ENCODE measurements around the gene APOBEC3B.
A peak's percentile ranks its signal among the peaks of the same experiment; 100 is the strongest.

APOBEC3B gene

DNA sequence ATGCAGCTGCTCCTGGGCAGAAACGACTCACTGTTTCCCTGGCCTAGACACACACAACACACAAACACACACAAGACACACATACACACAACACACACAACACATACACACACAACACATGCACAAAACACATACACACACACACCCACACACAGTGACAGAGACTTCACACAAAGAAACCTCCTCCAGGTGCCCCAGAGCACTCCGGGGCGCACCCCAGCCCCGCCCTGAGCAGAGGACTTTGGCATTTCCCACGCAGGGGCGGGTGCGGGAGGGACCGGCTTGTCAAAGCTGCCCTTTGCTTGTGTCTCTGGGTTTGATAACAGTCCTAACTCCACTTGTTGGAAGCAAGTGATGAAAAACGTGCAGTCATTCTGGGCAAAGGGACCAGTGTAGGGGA is 18.3 kb upstream of the APOBEC3B start:
- peaks cover 11% of the 10 kb centered on the region for H3K27me3 Mint-ChIP-seq (ENCODE audit: low read depth, poor library complexity)
- peak overlapping the region; percentile 1 for H3K4me3 Mint-ChIP-seq
- no peaks in the 10 kb centered on the region for H3K36me3 Mint-ChIP-seq (ENCODE audit: low read depth)
- H3K27ac Mint-ChIP-seq: no peak overlapping the region
- no peaks in the 10 kb centered on the region for H3K9me3 Mint-ChIP-seq
- DNase-seq: no peak
- peaks cover 38% of the 10 kb centered on the region for H3K4me1 Mint-ChIP-seq
- TF ChIP-seq, protein P1, sequence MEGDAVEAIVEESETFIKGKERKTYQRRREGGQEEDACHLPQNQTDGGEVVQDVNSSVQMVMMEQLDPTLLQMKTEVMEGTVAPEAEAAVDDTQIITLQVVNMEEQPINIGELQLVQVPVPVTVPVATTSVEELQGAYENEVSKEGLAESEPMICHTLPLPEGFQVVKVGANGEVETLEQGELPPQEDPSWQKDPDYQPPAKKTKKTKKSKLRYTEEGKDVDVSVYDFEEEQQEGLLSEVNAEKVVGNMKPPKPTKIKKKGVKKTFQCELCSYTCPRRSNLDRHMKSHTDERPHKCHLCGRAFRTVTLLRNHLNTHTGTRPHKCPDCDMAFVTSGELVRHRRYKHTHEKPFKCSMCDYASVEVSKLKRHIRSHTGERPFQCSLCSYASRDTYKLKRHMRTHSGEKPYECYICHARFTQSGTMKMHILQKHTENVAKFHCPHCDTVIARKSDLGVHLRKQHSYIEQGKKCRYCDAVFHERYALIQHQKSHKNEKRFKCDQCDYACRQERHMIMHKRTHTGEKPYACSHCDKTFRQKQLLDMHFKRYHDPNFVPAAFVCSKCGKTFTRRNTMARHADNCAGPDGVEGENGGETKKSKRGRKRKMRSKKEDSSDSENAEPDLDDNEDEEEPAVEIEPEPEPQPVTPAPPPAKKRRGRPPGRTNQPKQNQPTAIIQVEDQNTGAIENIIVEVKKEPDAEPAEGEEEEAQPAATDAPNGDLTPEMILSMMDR (IDR thresholded peaks at IDR 0.05): no peak

DNA sequence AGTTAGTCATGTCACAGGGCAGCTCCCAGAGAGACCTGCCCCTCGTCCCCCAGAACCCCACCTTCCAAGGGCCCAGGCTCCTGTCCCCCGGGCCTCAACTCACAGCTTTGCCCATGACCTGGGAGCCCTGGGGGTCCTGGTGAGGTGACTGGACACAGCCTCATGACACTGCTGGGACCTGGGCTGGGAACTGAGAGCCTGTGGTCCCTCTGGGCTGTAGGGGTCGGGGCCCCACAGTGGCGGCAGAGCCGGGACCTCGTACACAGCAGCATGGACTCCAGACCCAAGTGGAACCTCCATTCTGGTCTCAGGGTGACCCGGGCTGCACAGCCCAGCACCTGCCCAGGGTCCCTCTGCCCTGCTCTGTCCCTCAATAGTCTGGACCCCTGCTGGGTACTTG is 17.8 kb upstream of the APOBEC3B start:
- Mint-ChIP-seq H3K27me3 (ENCODE audit: low read depth, poor library complexity) (peaks cover 10% of the 10 kb centered on the region), H3K4me3 (no peak overlapping the region), H3K36me3 (ENCODE audit: low read depth) (no peaks in the 10 kb centered on the region), H3K9me3 (no peaks in the 10 kb centered on the region), H3K27ac (no peak overlapping the region), H3K4me1 (peaks cover 42% of the 10 kb centered on the region)
- TF ChIP-seq, protein P1 (IDR thresholded peaks at IDR 0.05): no peak
- no peak for DNase-seq

DNA sequence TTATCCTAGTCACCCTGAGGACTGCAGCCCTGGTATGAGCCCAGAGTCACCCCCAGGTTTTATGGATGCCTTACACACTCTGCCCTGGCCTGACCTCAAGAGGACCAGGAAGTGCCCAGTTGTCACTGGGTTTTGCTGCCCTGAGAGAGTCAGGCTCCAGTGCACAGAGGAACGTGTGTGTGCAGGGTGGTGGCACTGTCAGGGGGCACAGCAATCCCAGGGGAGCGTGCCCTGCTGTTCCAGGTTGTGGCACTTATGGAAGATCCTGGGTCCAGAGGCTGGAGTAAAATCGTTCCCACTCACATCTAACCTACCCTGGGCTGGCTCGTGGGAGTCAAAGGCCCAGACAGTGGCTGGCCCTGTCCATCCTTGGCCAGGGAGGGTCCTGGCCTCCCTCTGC is 17.2 kb upstream of the APOBEC3B start:
- H3K4me3 Mint-ChIP-seq: no peak overlapping the region
- no peaks in the 10 kb centered on the region for H3K36me3 Mint-ChIP-seq (ENCODE audit: low read depth)
- peaks cover 42% of the 10 kb centered on the region for H3K4me1 Mint-ChIP-seq
- no peaks in the 10 kb centered on the region for H3K9me3 Mint-ChIP-seq
- TF ChIP-seq, protein P1 (IDR thresholded peaks at IDR 0.05): no peak
- peaks cover 17% of the 10 kb centered on the region for H3K27me3 Mint-ChIP-seq (ENCODE audit: low read depth, poor library complexity)
- H3K27ac Mint-ChIP-seq: no peak overlapping the region
- no peak for DNase-seq

DNA sequence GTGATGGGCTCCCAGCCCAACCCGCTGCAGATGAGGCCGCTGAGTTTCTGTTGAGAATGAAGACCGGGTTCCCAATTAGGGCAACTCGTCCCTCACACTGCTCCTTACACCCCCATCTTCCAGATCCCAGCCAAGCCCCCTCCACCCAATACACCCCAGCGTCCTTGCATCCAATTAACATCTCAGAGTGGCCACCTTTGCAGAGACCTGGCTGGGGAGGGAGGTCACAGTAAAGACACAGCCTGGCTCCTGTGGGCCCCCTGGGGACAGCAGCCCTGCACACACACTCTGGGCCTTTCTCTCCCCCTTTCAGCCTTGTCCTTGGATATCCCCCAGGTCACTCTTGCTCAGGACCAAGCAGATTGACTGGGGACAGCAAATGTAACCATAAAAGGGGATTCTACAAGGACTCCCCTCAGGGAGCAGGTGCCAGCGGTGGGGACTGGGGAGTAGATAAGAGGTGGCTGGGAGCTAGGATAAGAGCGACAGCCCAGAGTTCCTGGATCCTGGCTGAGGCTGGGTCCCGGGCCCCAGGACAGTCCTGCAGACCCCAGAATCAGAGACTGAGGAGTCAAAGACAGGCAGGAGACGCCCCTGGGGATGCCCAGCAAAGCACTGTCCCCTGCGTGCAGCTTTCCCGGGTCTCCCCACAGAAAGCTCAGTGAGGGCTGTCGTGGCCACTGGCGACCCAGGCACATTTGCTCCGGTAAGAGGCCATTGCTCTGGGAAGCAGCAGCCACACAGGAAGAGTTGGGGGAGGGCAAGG is 16.4 kb upstream of the APOBEC3B start:
- no peaks in the 10 kb centered on the region for H3K36me3 Mint-ChIP-seq (ENCODE audit: low read depth)
- H3K27ac Mint-ChIP-seq: no peak overlapping the region
- H3K27me3 Mint-ChIP-seq (ENCODE audit: low read depth, poor library complexity): peaks cover 24% of the 10 kb centered on the region
- H3K9me3 Mint-ChIP-seq: no peaks in the 10 kb centered on the region
- H3K4me3 Mint-ChIP-seq: no peak overlapping the region
- no peak for DNase-seq
- H3K4me1 Mint-ChIP-seq: peaks cover 47% of the 10 kb centered on the region
- TF ChIP-seq, protein P1 (IDR thresholded peaks at IDR 0.05): no peak

DNA sequence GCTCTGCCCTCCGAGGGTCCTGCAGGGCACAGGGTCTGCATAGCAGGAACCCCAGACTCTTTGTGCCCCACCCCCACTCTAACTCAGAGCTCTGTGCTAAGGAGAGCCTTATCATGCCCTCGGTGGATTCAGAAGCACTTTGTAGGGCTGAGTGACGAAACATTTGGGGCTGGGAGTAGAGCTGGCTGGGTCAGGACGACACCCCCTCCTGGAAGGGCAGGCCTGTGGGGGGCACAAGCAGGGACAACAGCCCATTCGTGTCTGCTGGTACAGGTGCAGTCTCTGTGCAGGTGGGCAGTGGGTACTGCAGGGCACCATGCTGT is 15.8 kb upstream of the APOBEC3B start:
- Mint-ChIP-seq H3K4me1 (peaks cover 47% of the 10 kb centered on the region), H3K9me3 (no peaks in the 10 kb centered on the region), H3K4me3 (no peak overlapping the region), H3K36me3 (ENCODE audit: low read depth) (no peaks in the 10 kb centered on the region), H3K27me3 (ENCODE audit: low read depth, poor library complexity) (peaks cover 28% of the 10 kb centered on the region), H3K27ac (no peak overlapping the region)
- TF ChIP-seq, protein P1 (IDR thresholded peaks at IDR 0.05): no peak
- DNase-seq: no peak

DNA sequence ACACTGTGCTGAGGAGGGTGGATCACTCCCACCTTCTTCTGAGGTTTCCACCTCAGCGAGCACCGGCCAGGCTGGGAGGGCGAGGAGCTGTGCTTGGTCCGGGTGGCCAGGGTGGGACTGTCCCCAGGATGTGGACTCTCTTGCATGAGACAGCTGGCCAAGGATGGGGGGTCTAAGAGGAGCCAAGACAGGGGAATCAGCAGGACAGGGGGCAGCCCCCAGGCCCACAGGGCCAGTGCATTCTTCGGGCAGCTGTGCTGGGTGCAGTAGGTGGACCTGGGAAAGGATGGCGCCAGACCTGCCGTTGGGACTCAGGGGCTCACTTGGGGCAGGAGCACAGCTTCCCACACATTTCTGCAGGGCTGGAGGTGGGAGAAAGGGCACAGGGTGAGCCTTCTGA is 15.2 kb upstream of the APOBEC3B start:
- no peak overlapping the region for H3K4me3 Mint-ChIP-seq
- no peak overlapping the region for H3K27ac Mint-ChIP-seq

More for the DNA sequence above, 15.2 kb upstream of the APOBEC3B start:
- Mint-ChIP-seq H3K36me3 (ENCODE audit: low read depth) (no peaks in the 10 kb centered on the region), H3K9me3 (no peaks in the 10 kb centered on the region), H3K4me1 (peaks cover 47% of the 10 kb centered on the region), H3K27me3 (ENCODE audit: low read depth, poor library complexity) (peaks cover 28% of the 10 kb centered on the region)
- DNase-seq: no peak
- TF ChIP-seq, protein P1 (IDR thresholded peaks at IDR 0.05): no peak

Data from nephron progenitor cell (in vitro differentiated cells).